Hepatic stellate cell (primary cell): ENCODE results near the gene HLA-DRB1.
"Not testable (repeated sequence)": the region's sequence is repeated elsewhere in the genome, so short reads cannot be mapped to it uniquely, and the experiment has no call there.

ENCODE experiments used
- DNase-seq: peaks from one replicate; pipeline ENCODE4 v3.0.0; 2011; ENCODE audit warnings: low spot score

HLA-DRB1 gene

GRCh38 chr6:32589596-32590449, at the start of gene HLA-DRB1:
HLA-DRB1 (minus strand) TSS chr6:32589848; CDS start chr6:32589742, 106 bp downstream.
- peak; percentile 5 for DNase-seq

DNA sequence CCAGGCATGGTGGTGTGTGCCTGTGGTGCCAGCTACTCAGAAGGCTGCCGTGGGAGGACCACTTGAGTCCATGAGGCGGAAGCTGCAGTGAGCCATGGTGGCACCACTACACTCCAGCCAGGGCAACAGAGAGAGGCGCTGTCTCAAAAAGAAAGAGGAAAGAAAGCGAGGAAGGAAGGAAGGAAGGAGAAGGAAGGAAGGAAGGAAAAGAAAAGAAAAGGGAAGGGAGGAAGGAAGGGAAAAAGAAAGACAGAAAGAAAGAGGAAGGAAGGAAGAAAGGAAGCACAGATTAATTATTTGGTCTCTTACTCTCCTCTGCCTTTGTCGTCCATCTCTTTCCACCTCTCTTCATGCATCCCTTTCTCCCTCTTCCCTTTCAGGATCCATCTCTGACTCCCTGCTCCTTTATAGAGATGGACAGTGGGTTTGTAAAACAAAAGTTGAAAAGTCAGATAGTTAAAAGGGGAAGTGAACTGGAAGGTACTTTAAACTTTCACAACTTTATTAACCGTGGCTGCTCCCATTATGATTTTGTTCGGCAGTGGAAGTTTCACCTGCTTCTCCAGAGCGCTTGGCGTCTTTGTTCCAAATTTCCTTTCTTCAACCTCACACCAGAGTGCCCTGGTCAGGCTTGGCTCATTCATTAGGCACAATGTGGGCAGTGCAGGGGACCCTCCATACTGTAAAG, 49.0 kb upstream of the HLA-DRB1 start:
- DNase-seq, result no peak

GRCh38 chr6:32637883-32638282, 48.2 kb upstream of the HLA-DRB1 start:
- DNase-seq, result no peak

GRCh38 chr6:32637219-32637880, 47.7 kb upstream of the HLA-DRB1 start, which contains the start of gene HLA-DQA1:
HLA-DQA1 (plus strand) TSS chr6:32637406; CDS start chr6:32637459, 53 bp downstream.
- no peak for DNase-seq

- DNase-seq, result no peak
Measured at GRCh38 chr6:32635526-32636123, 46.0 kb upstream of the HLA-DRB1 start.

DNA sequence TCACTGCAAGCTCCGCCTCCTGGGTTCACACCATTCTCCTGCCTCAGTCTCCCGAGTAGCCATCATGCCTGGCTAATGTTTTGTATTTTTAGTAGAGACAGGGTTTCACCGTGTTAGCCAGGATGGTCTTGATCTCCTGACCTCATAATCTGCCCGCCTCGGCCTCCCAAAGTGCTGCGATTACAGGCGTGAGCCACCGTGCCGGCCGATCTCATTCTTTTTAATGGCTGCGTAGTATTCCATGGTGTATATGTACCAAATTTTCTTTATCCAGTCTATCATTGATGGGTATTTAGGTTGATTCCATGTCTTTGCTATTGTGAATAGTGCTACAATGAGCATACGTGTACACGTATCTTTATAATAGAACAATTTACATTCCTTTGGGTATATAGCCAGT, 40.1 kb upstream of the HLA-DRB1 start:
- not testable (repeated sequence) for DNase-seq

DNA sequence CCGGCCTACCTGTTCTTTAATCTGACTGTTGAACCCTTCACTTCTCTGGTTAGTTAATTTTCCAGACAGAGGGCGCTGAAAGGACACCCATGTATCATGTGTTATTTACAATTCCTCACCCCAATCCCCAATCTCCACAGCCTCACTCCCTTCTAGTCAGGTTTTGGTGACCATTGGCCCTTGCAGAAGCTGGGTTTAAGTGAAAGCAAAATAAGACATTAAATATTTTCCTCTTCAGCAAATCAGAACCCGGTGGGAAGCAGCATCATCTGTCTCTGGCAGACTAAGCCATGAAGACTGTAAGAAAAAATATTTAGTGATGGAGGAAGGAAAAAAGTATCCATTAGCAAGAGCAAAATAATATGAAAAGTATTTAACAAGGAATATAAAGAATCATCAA, 38.2 kb upstream of the HLA-DRB1 start:
- peak; percentile 27 for DNase-seq

- no peak for DNase-seq
Measured at GRCh38 chr6:32627249-32627648, 37.6 kb upstream of the HLA-DRB1 start.

GRCh38 chr6:32625137-32625536, 35.5 kb upstream of the HLA-DRB1 start:
- DNase-seq, result no peak

DNA sequence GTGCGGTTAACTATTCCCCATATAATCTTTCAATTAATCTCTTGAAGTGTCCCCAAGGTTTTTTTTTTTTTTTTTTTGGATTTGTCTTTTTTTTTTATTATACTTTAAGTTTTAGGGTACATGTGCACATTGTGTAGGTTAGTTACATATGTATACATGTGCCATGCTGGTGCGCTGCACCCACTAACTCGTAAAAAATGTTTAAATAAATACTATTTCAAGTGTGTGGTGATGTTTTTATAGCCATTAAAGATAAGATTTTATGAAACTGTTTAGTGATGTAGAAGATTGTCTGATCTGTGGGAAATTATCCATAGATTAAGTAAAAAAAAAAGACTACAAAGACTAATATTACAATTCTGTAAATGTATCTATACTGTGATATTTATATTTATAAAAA, 34.9 kb upstream of the HLA-DRB1 start:
- DNase-seq, result no peak

- DNase-seq, result no peak
Measured at GRCh38 chr6:32623693-32624092, 34.0 kb upstream of the HLA-DRB1 start.

DNA sequence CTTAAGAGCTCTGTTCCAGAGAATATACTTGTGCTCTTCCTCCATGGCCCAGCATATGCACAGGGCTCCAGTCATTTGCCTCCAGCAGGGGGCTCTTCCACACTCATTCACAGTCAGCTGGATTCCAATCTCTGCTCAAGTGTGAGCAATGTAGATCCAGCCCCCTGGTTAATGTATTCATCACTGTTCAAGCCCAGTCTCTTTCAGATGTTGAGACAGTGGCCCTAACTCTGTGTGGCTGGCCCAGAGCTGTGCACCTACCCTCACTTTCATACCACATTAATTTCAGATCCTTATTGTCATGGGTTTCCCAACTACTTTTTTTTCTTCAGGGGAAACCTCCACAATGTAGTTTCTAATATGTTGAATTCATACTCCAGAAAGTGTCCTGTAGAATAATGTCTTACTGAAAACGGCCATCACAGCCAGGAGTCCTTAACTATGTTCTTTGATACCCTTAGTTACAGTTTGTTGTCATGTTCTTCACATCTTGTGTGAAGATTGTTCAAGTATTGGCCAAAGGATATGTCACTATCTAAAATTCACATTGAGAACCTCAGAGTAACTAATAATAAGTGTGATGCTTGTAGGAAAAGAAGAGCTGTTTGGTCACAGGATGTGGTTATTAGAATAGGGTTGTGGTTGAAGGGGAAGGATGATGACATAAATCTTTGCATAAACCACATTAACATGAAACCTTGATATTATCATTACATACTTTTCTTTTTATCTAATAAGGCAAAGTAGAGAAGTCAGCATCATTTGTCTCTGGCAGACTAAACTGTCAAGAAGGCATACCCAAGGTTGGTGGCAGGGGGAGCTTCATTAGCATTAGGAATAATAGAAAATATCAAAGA, 33.1 kb upstream of the HLA-DRB1 start:
- DNase-seq, result peak; percentile 9

- DNase-seq, result no peak
Measured at GRCh38 chr6:32621372-32621771, 31.7 kb upstream of the HLA-DRB1 start.

GRCh38 chr6:32617751-32618150, 28.1 kb upstream of the HLA-DRB1 start:
- DNase-seq, result no peak

DNA sequence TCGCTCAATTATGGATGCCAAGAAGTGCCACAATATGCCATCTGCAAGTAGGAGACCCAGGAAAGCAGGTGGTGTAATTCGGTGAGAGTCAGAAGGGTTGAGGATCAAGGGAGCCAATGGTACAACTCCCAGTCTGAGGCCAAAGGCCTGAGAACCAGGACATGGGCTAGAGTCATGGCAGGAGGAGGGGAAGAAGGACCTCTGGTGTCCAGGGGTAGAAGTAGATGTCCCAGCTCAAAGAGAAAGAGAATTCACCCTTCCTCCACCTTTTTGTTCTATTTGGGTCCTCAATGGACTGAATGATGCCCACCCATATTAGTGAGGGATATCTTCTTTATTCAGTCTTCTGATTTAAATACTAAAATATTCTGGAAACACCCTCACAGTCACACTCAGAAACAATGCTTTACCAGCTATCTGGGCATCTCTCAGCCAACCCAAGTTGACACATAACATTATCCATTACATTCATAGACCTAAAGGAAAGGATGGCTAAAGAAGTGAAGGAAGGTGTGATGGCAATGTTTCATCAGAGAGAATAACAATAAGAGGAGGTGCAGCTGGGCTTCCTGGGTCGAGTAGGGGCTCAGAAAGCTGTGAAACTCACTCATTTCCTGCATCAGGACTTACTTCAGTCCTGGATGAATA, 26.4 kb upstream of the HLA-DRB1 start:
- no peak for DNase-seq

- DNase-seq, result no peak
Measured at GRCh38 chr6:32614366-32615081, 24.9 kb upstream of the HLA-DRB1 start.

DNA sequence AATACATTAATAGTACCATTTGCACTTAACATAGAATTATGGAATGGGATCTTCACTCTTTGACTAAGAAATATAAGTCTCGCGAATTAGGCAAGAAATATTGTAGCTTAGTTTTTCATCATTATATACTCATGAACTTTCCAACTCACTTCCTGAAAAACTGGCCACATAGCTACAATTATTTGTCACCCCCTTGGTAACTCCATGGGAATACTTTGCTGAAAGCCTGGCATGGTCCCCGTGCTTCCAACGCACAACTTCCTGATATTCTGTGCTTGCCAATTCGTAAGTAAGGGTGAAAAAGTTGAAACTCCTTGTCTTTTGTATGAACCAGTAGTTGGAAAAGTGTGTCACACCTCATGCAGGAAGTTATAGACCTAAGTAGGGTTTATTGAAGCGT, 23.8 kb upstream of the HLA-DRB1 start:
- DNase-seq, result no peak

DNA sequence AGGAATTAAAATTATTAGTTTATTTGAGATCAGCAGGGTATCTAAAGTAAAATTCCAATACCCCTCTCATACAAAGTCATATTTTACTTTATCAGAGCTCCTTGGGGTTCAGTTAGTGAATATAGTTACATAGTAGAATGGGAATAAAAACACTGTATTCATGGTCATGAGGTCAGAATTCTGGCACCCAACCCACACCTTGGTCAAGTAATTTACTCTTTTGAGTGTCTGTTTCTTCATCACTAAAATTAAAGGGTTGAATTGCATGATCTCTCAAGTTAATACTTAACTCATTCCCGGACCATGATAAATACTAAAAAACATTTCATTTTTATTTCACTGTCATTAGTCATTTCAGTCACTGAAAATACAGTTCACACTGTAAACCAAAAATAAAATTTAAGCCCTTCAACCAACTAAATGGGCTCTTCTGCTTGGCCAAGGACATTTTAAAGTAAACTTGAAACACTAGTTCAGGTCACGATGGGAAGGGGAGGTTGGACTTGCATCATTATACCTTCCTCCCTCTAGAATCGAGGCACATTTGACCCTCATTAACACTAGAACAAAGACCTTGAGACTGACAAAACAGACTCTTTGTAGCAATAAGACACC, 21.1 kb upstream of the HLA-DRB1 start:
- DNase-seq, result no peak

- DNase-seq, result peak; percentile 49
Measured at GRCh38 chr6:32609731-32610640, 20.3 kb upstream of the HLA-DRB1 start.
